Measurements from ENCODE around the gene APMAP.

Gene APMAP

GRCh38 chr20:24987244-24987643 lies 5.3 kb downstream of the APMAP start:
- peaks cover 6% of the 10 kb centered on the region for H3K4me1 ChIP-seq (ENCODE audit: control insufficient read depth, insufficient read depth, low read length)
- H3K4me3 ChIP-seq (ENCODE audit: low read length): no peak overlapping the region
- no peak overlapping the region for H3K9ac ChIP-seq (ENCODE audit: low read length)
- H3K27ac ChIP-seq (ENCODE audit: low read depth, low read length): no peak overlapping the region
- peaks cover 3% of the 10 kb centered on the region for H3K36me3 ChIP-seq (ENCODE audit: control insufficient read depth, insufficient read depth, low read length)
- H3K27me3 ChIP-seq (ENCODE audit: control insufficient read depth, insufficient read depth, low read length): no peaks in the 10 kb centered on the region

DNA sequence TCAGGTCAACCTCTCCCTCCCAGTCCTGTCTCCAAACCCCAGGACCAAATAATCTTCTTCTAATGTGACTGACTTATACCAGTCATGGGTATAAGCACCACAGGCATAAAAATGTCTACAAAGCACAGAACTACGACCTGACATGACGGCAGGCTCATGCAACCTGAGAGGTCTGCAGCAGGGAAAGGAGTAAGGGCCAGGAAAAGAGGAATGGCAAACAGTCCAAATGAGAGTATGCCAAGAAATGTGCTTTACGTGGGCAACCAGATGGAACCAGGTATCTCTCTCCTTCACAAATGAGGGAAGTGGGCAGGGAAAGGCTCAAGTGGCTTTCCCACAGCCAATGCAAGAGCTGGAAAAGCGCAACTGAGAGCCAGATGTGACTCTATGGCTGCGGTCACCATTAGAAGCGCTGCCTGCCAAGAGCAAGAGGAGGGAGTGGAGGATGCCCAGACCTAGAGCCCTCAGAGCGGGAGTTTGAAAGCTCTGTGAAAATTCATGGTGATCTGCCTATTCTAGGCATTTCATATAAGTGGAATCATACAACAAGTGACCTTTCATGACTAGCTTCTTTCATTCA lies 6.0 kb downstream of the APMAP start:
- Histone ChIP-seq H3K9ac (ENCODE audit: low read length) (no peak overlapping the region), H3K4me3 (ENCODE audit: low read length) (no peak overlapping the region), H3K27ac (ENCODE audit: low read depth, low read length) (no peak overlapping the region)

DNA sequence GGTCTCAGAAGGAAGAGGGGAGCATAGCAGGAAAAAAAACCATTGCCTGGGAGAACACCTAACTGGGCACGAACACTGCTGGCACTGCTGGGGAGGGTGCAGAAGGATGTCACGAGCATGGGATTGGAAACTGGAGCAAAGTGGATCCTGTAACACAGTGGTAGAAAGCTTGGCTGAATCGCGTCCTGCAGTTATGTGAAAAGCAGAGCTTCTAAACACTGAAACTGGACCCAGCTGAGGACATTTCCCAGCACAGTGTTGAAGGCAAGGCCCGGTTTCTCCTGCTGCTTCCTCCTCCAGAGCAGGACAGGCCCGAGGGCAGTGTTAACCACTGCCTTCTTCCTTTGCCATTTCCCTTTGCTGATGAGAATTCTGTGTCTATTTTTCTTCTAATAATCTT lies 6.7 kb downstream of the APMAP start:
- no peak overlapping the region for H3K9ac ChIP-seq (ENCODE audit: low read length)

More for the DNA sequence above, 6.0 kb downstream of the APMAP start:
- H3K36me3 ChIP-seq (ENCODE audit: control insufficient read depth, insufficient read depth, low read length): peaks cover 6% of the 10 kb centered on the region
- H3K4me1 ChIP-seq (ENCODE audit: control insufficient read depth, insufficient read depth, low read length): peaks cover 3% of the 10 kb centered on the region
- no peaks in the 10 kb centered on the region for H3K27me3 ChIP-seq (ENCODE audit: control insufficient read depth, insufficient read depth, low read length)

DNA sequence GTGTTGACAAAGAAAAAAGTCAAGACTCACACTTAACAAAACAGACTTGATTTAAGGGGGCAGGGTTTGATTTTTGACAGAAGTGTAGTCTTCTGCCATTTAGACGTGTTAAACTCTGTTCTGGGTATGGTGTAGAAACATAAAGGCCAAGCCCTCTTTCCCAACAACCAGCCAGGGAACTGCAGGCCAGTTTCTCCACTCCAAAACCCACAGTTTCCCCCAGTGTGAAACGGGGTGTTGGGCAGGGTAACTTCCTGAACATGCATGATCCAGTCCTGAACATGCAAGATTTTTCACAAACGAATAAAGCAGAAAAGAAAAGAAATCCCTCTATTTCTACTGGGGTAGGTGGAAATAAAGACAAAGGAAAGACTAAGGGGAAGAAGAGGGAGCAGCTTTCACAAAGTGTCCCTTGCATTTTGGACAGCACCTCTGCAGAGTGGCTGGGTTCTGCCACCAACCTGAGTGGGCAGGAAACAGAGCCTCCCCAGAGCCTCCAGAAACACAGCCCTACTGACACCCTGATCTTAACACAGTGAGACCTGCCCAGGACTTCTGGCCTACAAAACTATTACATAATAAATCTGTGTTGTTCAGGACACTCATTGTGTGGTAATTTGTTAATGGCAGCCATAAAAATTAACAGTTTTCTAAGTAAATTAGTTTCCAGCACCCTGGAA lies 7.5 kb downstream of the APMAP start:
- Histone ChIP-seq H3K9ac (ENCODE audit: low read length) (no peak overlapping the region), H3K4me3 (ENCODE audit: low read length) (no peak overlapping the region)

More for the DNA sequence above, 6.7 kb downstream of the APMAP start:
- Histone ChIP-seq H3K4me3 (ENCODE audit: low read length) (no peak overlapping the region), H3K36me3 (ENCODE audit: control insufficient read depth, insufficient read depth, low read length) (peaks cover 10% of the 10 kb centered on the region), H3K4me1 (ENCODE audit: control insufficient read depth, insufficient read depth, low read length) (no peaks in the 10 kb centered on the region), H3K27me3 (ENCODE audit: control insufficient read depth, insufficient read depth, low read length) (no peaks in the 10 kb centered on the region), H3K27ac (ENCODE audit: low read depth, low read length) (no peak overlapping the region)

DNA sequence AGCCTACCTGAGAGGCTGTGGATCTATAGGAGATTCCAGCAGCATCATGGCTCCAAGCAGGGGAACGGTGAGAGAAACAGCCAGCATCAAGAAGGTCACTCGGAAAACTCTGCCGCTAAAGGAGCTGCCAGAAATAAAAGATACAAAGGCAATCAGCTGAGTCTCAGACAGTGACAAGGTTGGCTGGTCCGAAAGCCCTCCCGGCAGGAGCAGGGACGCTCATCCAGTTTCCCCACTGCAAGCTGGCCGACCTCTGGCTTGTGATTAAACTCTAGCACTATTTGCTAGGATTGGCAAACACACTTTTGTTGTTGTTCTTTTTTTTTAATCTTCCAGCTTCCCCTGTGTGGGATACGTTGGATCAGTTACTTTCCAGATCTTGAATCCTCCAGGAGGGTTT lies 8.7 kb downstream of the APMAP start:
- H3K27me3 ChIP-seq (ENCODE audit: control insufficient read depth, insufficient read depth, low read length): no peaks in the 10 kb centered on the region
- no peak overlapping the region for H3K9ac ChIP-seq (ENCODE audit: low read length)
- no peaks in the 10 kb centered on the region for H3K4me1 ChIP-seq (ENCODE audit: control insufficient read depth, insufficient read depth, low read length)
- no peak overlapping the region for H3K27ac ChIP-seq (ENCODE audit: low read depth, low read length)
- no peak overlapping the region for H3K4me3 ChIP-seq (ENCODE audit: low read length)
- H3K36me3 ChIP-seq (ENCODE audit: control insufficient read depth, insufficient read depth, low read length): peaks cover 17% of the 10 kb centered on the region

More for the DNA sequence above, 7.5 kb downstream of the APMAP start:
- Histone ChIP-seq H3K36me3 (ENCODE audit: control insufficient read depth, insufficient read depth, low read length) (peaks cover 17% of the 10 kb centered on the region), H3K4me1 (ENCODE audit: control insufficient read depth, insufficient read depth, low read length) (no peaks in the 10 kb centered on the region), H3K27ac (ENCODE audit: low read depth, low read length) (no peak overlapping the region), H3K27me3 (ENCODE audit: control insufficient read depth, insufficient read depth, low read length) (no peaks in the 10 kb centered on the region)

GRCh38 chr20:24981790-24982189 lies 10.8 kb downstream of the APMAP start:
- Histone ChIP-seq H3K27ac (ENCODE audit: low read depth, low read length) (no peak overlapping the region), H3K4me1 (ENCODE audit: control insufficient read depth, insufficient read depth, low read length) (no peaks in the 10 kb centered on the region), H3K9ac (ENCODE audit: low read length) (no peak overlapping the region), H3K36me3 (ENCODE audit: control insufficient read depth, insufficient read depth, low read length) (peaks cover 17% of the 10 kb centered on the region), H3K4me3 (ENCODE audit: low read length) (no peak overlapping the region), H3K27me3 (ENCODE audit: control insufficient read depth, insufficient read depth, low read length) (no peaks in the 10 kb centered on the region)

DNA sequence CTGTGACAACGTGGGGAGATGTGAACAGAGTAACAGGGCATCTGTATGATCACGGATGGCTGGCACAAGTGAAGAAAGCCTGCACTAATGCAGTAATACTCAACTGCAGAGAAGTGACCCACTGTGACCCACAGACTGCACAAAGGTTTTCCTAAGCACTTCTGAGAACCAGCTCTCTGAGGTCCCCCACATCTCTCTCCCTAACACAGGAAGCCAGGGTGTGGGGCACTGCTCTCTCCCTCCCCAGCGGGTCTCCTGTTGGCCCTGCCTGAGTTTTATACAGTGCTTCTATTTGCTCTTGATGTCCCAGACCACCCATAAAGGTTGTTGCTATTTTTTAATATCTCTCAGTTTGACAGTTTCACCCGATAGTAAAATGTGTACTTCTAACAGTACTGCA lies 11.3 kb downstream of the APMAP start:
- H3K27me3 ChIP-seq (ENCODE audit: control insufficient read depth, insufficient read depth, low read length): no peaks in the 10 kb centered on the region
- H3K4me3 ChIP-seq (ENCODE audit: low read length): no peak overlapping the region
- H3K27ac ChIP-seq (ENCODE audit: low read depth, low read length): no peak overlapping the region
- no peak overlapping the region for H3K9ac ChIP-seq (ENCODE audit: low read length)
- H3K36me3 ChIP-seq (ENCODE audit: control insufficient read depth, insufficient read depth, low read length): peaks cover 17% of the 10 kb centered on the region
- no peaks in the 10 kb centered on the region for H3K4me1 ChIP-seq (ENCODE audit: control insufficient read depth, insufficient read depth, low read length)

- no peak overlapping the region for H3K27ac ChIP-seq (ENCODE audit: low read depth, low read length)
- H3K4me3 ChIP-seq (ENCODE audit: low read length): no peak overlapping the region
- H3K36me3 ChIP-seq (ENCODE audit: control insufficient read depth, insufficient read depth, low read length): peaks cover 17% of the 10 kb centered on the region
- no peak overlapping the region for H3K9ac ChIP-seq (ENCODE audit: low read length)
- H3K27me3 ChIP-seq (ENCODE audit: control insufficient read depth, insufficient read depth, low read length): no peaks in the 10 kb centered on the region
- no peaks in the 10 kb centered on the region for H3K4me1 ChIP-seq (ENCODE audit: control insufficient read depth, insufficient read depth, low read length)
Measured at GRCh38 chr20:24980291-24981053, 12.1 kb downstream of the APMAP start.

DNA sequence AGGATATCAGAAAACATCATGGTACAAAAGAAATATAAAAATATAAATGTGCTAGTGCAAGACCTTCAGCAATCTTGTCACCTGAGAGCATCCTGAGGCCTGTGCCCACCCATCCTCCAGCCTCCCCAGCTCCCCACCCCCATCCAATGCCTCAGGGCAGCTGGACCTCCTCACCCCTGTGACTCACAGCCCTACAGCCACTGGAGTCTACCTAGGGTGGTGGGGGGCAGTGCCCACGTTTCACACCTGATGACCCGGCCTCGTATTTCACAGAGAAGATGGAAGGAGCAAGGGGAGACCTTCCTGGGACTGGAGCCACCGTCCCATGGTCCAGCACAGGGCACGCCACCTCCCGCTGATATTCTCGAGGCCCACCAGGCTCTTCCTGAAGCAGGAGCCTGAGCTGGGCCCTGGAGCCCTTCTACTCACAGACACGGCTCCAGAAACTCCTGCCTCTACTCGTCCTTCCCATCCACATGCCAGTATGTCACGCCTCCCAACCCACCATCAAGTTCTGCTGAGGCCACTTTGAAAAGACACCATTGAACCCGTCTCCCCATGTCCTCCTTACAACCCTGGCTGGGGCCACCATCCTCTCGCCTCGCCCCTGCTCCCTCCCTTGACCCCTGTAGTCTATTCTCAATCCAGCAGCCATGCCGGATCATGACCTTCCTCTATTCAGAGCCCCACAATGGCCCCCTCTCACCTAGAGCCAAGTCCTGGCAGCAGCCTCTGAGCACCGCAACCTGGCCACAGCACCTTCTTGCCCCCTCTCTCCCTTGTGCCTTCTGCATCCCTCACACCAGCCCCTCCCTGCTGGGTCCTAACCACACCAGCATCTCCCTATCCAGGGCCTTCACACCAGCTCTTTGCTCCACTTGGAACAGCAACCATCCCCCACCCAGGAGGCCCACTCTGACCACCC lies 13.3 kb downstream of the APMAP start:
- Histone ChIP-seq H3K9ac (ENCODE audit: low read length) (no peak overlapping the region), H3K27ac (ENCODE audit: low read depth, low read length) (no peak overlapping the region), H3K4me1 (ENCODE audit: control insufficient read depth, insufficient read depth, low read length) (no peaks in the 10 kb centered on the region), H3K27me3 (ENCODE audit: control insufficient read depth, insufficient read depth, low read length) (no peaks in the 10 kb centered on the region), H3K36me3 (ENCODE audit: control insufficient read depth, insufficient read depth, low read length) (peaks cover 17% of the 10 kb centered on the region), H3K4me3 (ENCODE audit: low read length) (no peak overlapping the region)

DNA sequence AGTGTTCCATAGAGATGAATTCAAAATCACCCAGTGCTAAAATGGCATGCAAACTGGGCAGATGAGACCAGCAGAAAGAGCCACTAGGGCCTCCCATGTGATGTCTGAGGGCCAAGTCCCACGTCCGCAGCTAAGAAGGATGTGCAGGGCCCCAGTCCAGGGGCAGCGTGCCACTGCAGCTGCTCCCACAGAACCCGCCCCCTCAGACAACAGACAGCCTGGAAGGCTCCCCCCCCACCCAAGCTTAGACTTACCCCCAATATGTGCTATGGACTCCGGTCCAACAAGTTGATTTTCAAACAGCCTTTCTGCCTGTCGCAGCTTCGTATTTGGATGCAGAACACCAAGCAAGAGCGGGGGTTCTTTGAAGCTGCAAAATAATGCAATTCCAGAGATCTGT lies 14.0 kb downstream of the APMAP start:
- no peak overlapping the region for H3K4me3 ChIP-seq (ENCODE audit: low read length)
- no peaks in the 10 kb centered on the region for H3K27me3 ChIP-seq (ENCODE audit: control insufficient read depth, insufficient read depth, low read length)
- no peak overlapping the region for H3K9ac ChIP-seq (ENCODE audit: low read length)
- H3K4me1 ChIP-seq (ENCODE audit: control insufficient read depth, insufficient read depth, low read length): no peaks in the 10 kb centered on the region
- H3K27ac ChIP-seq (ENCODE audit: low read depth, low read length): no peak overlapping the region
- H3K36me3 ChIP-seq (ENCODE audit: control insufficient read depth, insufficient read depth, low read length): peaks cover 14% of the 10 kb centered on the region

- peaks cover 14% of the 10 kb centered on the region for H3K36me3 ChIP-seq (ENCODE audit: control insufficient read depth, insufficient read depth, low read length)
- no peak overlapping the region for H3K27ac ChIP-seq (ENCODE audit: low read depth, low read length)
- no peaks in the 10 kb centered on the region for H3K4me1 ChIP-seq (ENCODE audit: control insufficient read depth, insufficient read depth, low read length)
- H3K4me3 ChIP-seq (ENCODE audit: low read length): no peak overlapping the region
- no peaks in the 10 kb centered on the region for H3K27me3 ChIP-seq (ENCODE audit: control insufficient read depth, insufficient read depth, low read length)
- H3K9ac ChIP-seq (ENCODE audit: low read length): no peak overlapping the region
Measured at GRCh38 chr20:24977797-24978196, 14.8 kb downstream of the APMAP start.

- no peak overlapping the region for H3K4me3 ChIP-seq (ENCODE audit: low read length)
- H3K36me3 ChIP-seq (ENCODE audit: control insufficient read depth, insufficient read depth, low read length): peaks cover 19% of the 10 kb centered on the region
- H3K27me3 ChIP-seq (ENCODE audit: control insufficient read depth, insufficient read depth, low read length): no peaks in the 10 kb centered on the region
- H3K27ac ChIP-seq (ENCODE audit: low read depth, low read length): no peak overlapping the region
- H3K9ac ChIP-seq (ENCODE audit: low read length): no peak overlapping the region
- no peaks in the 10 kb centered on the region for H3K4me1 ChIP-seq (ENCODE audit: control insufficient read depth, insufficient read depth, low read length)
Measured at GRCh38 chr20:24977336-24977735, 15.2 kb downstream of the APMAP start.

All from rectal smooth muscle tissue (tissue), 1 donor.